Chondrocyte (in vitro differentiated cells): ENCODE results near the gene TCF4. TPM values are rescaled to one million over a fixed set of nuclear protein-coding genes. Genes with fewer than 3 reads are reported as not detected.

Experiments used
- DNase-seq: peaks from one replicate; pipeline ENCODE4 v3.0.0; 2021; ENCODE audit warnings: mixed read lengths, low spot score
- H3K27ac Mint-ChIP-seq: one replicate; pipeline ENCODE4 v1.8.0; 2021; ENCODE audit warnings: mild to moderate bottlenecking, moderate library complexity, mixed read lengths; ENCODE audit not compliant: unreplicated experiment
- H3K27me3 Mint-ChIP-seq: 2 replicates; pipeline ENCODE4 v1.8.0; 2021; ENCODE audit warnings: low read depth, mixed read lengths
- H3K36me3 Mint-ChIP-seq: 2 replicates; pipeline ENCODE4 v1.8.0; 2021; ENCODE audit warnings: low read depth, mixed read lengths
- H3K4me1 Mint-ChIP-seq: 2 replicates; pipeline ENCODE4 v1.8.0; 2021; ENCODE audit warnings: low read depth, mild to moderate bottlenecking, mixed read lengths
- H3K4me3 Mint-ChIP-seq: one replicate; pipeline ENCODE4 v1.8.0; 2021; ENCODE audit warnings: mild to moderate bottlenecking, moderate library complexity, mixed read lengths; ENCODE audit not compliant: unreplicated experiment
- H3K9me3 Mint-ChIP-seq: 2 replicates; pipeline ENCODE4 v1.8.0; 2021; ENCODE audit warnings: low read depth, mixed read lengths
- total RNA-seq: library from RNA; stranded (reverse); gene quantifications from 3 replicates; pipeline ENCODE4 v1.2.1, GENCODE V29; 2021
- TF ChIP-seq, protein P1 (sequence below): fragments of 200-600 bp; sonication (generic); IDR thresholded peaks from 2 replicates; pipeline ENCODE4 v1.5.0; 2021; ENCODE audit warnings: antibody characterized with exemption, mild to moderate bottlenecking, moderate library complexity

The TCF4 gene
- total RNA-seq, 1 donor from 2014 or later = 36.8 TPM

DNA sequence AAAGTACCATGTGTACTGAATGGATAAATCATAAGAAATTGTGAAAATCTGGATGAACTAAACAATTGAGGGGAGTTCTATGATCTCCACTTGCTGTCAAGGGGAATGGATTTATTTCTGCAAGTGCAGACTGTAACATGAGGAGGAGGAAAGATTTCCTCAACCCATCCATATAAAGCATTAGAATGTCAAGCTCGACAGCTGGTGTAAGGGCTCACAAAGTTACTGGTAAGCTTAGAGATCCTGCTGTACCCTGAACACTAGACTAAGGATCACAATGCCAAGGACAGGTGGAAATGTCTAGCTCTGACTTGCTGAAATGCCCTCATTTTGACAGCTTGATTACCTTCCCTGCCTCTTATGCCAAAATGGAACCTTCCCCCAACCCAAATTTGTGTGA, 125.3 kb downstream of the TCF4 start:
- no peaks in the 10 kb centered on the region for H3K27me3 Mint-ChIP-seq
- TF ChIP-seq, protein P1, sequence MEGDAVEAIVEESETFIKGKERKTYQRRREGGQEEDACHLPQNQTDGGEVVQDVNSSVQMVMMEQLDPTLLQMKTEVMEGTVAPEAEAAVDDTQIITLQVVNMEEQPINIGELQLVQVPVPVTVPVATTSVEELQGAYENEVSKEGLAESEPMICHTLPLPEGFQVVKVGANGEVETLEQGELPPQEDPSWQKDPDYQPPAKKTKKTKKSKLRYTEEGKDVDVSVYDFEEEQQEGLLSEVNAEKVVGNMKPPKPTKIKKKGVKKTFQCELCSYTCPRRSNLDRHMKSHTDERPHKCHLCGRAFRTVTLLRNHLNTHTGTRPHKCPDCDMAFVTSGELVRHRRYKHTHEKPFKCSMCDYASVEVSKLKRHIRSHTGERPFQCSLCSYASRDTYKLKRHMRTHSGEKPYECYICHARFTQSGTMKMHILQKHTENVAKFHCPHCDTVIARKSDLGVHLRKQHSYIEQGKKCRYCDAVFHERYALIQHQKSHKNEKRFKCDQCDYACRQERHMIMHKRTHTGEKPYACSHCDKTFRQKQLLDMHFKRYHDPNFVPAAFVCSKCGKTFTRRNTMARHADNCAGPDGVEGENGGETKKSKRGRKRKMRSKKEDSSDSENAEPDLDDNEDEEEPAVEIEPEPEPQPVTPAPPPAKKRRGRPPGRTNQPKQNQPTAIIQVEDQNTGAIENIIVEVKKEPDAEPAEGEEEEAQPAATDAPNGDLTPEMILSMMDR = no peak
- H3K9me3 Mint-ChIP-seq = no peaks in the 10 kb centered on the region
- H3K4me1 Mint-ChIP-seq = peaks cover 13% of the 10 kb centered on the region
- no peak overlapping the region for H3K27ac Mint-ChIP-seq
- DNase-seq = no peak
- no peak overlapping the region for H3K4me3 Mint-ChIP-seq
- H3K36me3 Mint-ChIP-seq = no peaks in the 10 kb centered on the region

DNA sequence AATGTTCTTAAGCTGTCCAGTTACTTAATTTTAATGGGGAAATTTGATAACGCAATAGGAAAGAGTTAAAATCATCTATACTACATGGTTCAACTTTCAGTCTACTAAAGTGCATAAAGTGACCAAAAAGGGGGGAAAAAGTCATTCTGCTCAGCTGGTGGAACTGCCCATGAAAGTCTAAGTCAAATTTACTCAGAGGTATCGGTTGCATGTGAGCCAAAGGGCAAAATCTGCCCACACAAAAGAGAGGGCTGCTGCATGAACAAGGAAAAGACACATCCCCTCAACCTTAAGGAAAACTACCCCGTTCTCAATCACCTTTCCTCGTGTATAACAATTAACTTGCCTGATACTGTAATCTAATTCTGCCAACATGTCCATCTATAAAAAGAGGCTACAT, 126.1 kb downstream of the TCF4 start:
- TF ChIP-seq, protein P1 = no peak
- H3K36me3 Mint-ChIP-seq = no peaks in the 10 kb centered on the region
- peaks cover 13% of the 10 kb centered on the region for H3K4me1 Mint-ChIP-seq
- no peak for DNase-seq
- no peaks in the 10 kb centered on the region for H3K27me3 Mint-ChIP-seq
- H3K4me3 Mint-ChIP-seq = no peak overlapping the region
- H3K9me3 Mint-ChIP-seq = no peaks in the 10 kb centered on the region
- H3K27ac Mint-ChIP-seq = no peak overlapping the region

DNA sequence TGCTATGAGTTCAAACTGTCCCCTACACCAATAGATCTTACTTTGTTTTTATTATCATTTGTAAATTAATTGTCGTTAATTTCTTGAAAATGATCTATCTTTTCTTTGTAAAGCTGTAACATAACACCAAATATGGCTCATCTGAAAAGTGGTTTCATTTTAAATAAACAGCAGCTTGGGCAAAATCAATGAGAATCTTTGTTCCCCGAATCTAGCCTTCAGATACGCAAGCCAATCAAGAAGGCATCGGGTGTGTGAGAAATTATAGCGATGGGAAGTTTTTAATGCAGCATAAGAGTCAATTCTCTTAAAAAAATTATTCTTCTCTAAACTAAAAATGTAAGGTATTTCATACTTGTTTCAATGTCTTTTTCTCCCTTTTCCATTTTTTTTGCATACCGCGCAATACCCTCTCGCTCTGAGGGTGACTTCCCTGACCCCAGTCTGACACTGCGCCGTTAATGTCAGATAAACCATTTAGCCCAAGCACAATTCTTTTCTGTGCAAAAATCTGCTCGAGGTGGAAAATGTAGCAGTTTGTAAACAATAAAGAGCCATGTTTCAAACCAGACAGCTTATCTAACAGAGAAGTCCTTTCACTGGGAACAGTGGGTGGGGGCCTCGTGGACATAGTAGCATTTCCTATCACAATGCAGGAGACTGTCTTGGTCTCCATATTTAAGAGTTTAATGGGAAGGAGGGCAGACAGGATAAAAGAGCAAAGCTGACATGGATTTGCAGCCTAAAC, 129.4 kb downstream of the TCF4 start:
- Mint-ChIP-seq H3K27me3 (no peaks in the 10 kb centered on the region), H3K36me3 (no peaks in the 10 kb centered on the region), H3K4me1 (peaks cover 19% of the 10 kb centered on the region), H3K9me3 (no peaks in the 10 kb centered on the region), H3K4me3 (peak overlapping the region; percentile 45), H3K27ac (peak overlapping the region; percentile 45)
- TF ChIP-seq, protein P1 = no peak
- no peak for DNase-seq

DNA sequence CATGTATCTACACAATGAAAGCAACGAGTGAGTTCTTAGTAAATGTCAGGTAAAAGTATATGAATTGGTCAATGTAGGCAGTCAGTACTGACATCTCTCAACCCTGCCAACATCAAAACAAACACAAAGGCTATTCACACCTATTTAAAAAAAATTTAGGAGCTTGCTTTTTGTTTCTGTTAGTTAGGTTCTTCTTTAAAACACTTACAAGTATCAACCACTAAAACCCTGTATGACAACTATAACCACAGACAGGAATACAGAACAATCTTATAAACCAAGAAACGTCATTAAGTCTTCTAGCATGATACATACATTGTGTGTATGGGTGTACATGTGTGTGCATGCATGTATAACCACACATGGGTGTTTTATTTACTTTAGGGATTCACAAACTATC, 131.0 kb downstream of the TCF4 start:
- no peak for DNase-seq
- Mint-ChIP-seq H3K9me3 (no peaks in the 10 kb centered on the region), H3K27ac (no peak overlapping the region), H3K36me3 (no peaks in the 10 kb centered on the region), H3K27me3 (no peaks in the 10 kb centered on the region), H3K4me3 (no peak overlapping the region), H3K4me1 (peaks cover 23% of the 10 kb centered on the region)
- TF ChIP-seq, protein P1 = no peak

DNA sequence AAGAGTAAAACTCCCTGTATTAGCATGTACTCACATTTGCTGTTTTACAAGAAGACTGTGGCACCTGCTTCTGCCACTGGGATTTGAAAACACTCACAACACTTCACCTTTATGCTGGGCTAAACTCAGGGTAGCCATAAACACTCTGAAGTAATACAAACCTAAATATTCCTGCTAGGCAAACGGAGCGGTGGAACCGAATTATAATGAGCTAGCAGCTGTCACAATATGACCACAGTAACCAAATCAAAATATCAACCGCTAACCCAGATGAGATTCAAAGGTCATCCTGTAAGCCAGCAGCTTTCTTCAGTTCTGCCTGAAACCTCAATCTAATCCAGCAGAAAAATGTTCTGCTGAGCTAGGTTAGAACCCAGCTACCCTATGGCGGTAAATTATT, 132.1 kb downstream of the TCF4 start:
- DNase-seq = no peak
- Mint-ChIP-seq H3K4me3 (no peak overlapping the region), H3K36me3 (no peaks in the 10 kb centered on the region), H3K9me3 (no peaks in the 10 kb centered on the region), H3K4me1 (peaks cover 24% of the 10 kb centered on the region), H3K27ac (no peak overlapping the region), H3K27me3 (no peaks in the 10 kb centered on the region)
- TF ChIP-seq, protein P1 = no peak
